ACC112 (cell line): ENCODE measurements around the gene TNFAIP2.

Source experiments
- H2AFZ ChIP-seq: fragments of 200-600 bp; sonication (generic); one replicate; pipeline ENCODE4 v1.6.0; 2017; ENCODE audit warnings: antibody characterized with exemption, low read length; ENCODE audit not compliant: unreplicated experiment
- H3K27ac ChIP-seq: fragments of 200-600 bp; sonication (generic); 2 replicates; pipeline ENCODE4 v1.5.1; 2014; ENCODE audit warnings: low read depth, mild to moderate bottlenecking, antibody characterized with exemption, low read length, moderate library complexity
- H3K27me3 ChIP-seq: fragments of 200-600 bp; sonication (generic); 2 replicates; pipeline ENCODE4 v1.6.1; 2014; ENCODE audit warnings: mild to moderate bottlenecking, antibody characterized with exemption, low read length, moderate library complexity, mixed read lengths; ENCODE audit not compliant: insufficient read depth
- H3K36me3 ChIP-seq: fragments of 200-600 bp; sonication (generic); 2 replicates; pipeline ENCODE4 v1.6.1; 2016; ENCODE audit warnings: mild to moderate bottlenecking, antibody characterized with exemption, low read length, moderate library complexity, mixed read lengths; ENCODE audit not compliant: insufficient read depth
- H3K4me1 ChIP-seq: fragments of 200-600 bp; sonication (generic); one replicate; pipeline ENCODE4 v1.6.1; 2016; ENCODE audit warnings: low read length, mixed read lengths; ENCODE audit not compliant: insufficient read depth, unreplicated experiment, control insufficient read depth
- H3K4me3 ChIP-seq: fragments of 200-600 bp; sonication (generic); 2 replicates; pipeline ENCODE4 v1.5.1; 2014; ENCODE audit warnings: mild to moderate bottlenecking, low read depth, low read length
- H3K79me2 ChIP-seq: fragments of 200-600 bp; sonication (generic); one replicate; pipeline ENCODE4 v1.6.0; 2016; ENCODE audit warnings: low read length; ENCODE audit not compliant: control insufficient read depth, unreplicated experiment, insufficient read depth

TNFAIP2 gene

DNA sequence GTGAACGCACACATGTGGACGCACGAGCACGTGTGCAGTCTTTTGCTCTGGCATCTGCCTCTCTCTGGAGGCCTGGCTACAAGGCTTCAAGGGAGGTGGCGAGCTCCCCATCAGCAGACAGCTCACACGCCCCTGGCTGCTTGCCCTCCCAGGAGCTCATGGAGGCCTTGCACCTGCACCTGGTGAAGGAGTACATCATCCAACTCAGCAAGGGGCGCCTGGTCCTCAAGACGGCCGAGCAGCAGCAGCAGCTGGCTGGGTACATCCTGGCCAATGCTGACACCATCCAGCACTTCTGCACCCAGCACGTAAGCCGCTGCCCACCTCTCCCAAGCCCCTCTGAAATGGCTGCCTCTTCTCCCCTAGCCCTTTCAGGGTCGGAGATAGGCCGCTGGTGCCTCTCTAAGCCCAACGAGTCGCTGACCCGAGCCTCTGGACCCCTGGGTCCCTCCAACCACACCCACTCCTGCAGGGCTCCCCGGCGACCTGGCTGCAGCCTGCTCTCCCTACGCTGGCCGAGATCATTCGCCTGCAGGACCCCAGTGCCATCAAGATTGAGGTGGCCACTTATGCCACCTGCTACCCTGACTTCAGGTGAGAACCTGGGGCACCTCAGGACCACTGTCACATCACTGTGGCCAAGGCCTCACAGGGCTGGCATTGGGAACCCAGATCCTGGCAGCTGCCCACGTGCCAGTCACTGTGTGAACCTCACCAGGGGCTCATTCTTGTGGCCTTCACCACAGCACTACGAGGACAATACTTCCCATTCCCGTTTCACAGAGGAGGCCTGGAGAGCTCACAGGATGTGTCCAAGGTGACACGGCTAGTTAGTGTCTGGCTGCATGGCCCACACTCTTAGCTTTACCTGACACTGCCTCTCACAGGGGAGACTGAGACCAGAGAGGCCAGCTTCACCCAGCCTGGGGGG lies 10.2 kb downstream of the TNFAIP2 start:
- no peak overlapping the region for H3K27ac ChIP-seq
- H3K36me3 ChIP-seq, result peaks cover 30% of the 10 kb centered on the region; the same call in 1 of the 2 replicates
- H3K27me3 ChIP-seq, result no peaks in the 10 kb centered on the region
- H2AFZ ChIP-seq, result no peak overlapping the region
- peaks cover 39% of the 10 kb centered on the region for H3K4me1 ChIP-seq
- H3K4me3 ChIP-seq, result no peak overlapping the region
- H3K79me2 ChIP-seq, result no peaks in the 10 kb centered on the region

DNA sequence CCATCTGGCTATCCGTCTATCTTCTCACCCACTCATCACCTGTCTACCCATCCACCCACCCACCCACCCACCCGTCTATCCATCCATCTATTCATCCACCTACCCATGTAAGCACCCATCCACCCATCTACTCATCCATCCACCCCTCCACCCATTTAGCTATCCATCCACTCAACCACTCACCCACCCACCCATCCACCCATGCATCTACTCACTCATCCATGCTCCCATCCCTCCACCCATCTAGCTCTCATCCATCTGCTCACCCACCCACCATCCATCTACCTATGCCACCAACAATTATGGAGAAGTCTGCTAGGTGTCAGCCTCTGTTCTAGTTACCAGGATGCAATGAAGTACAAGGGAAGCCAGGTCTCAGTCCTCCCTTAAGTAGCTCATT lies 11.1 kb downstream of the TNFAIP2 start:
- Histone ChIP-seq H3K79me2 (no peaks in the 10 kb centered on the region), H3K4me1 (peaks cover 29% of the 10 kb centered on the region), H3K4me3 (no peak overlapping the region), H3K27ac (no peak overlapping the region), H3K27me3 (no peaks in the 10 kb centered on the region), H2AFZ (no peak overlapping the region), H3K36me3 (peaks cover 30% of the 10 kb centered on the region; the same call in 1 of the 2 replicates)

DNA sequence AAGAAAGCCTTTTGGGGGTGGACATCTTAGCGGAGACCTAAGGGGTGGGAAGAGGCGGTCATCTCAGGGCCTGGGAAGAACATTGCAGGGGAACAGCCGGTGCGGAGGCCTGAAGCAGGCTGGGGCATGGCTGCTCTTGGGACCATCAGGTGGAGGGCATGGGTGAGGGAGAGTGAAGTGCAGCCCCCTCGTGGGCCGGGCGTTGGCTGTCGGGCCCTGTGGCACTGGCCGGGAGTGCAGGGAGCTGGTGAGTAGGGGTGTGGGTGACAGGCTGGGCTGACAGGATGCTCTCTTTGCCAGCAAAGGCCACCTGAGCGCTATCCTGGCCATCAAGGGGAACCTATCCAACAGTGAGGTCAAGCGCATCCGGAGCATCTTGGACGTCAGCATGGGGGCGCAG lies 11.7 kb downstream of the TNFAIP2 start:
- no peak overlapping the region for H3K4me3 ChIP-seq
- H3K79me2 ChIP-seq, result no peaks in the 10 kb centered on the region
- H3K27me3 ChIP-seq, result no peaks in the 10 kb centered on the region
- H3K36me3 ChIP-seq, result peaks cover 30% of the 10 kb centered on the region; the same call in 1 of the 2 replicates
- peaks cover 25% of the 10 kb centered on the region for H3K4me1 ChIP-seq
- H3K27ac ChIP-seq, result no peak overlapping the region
- H2AFZ ChIP-seq, result no peak overlapping the region

DNA sequence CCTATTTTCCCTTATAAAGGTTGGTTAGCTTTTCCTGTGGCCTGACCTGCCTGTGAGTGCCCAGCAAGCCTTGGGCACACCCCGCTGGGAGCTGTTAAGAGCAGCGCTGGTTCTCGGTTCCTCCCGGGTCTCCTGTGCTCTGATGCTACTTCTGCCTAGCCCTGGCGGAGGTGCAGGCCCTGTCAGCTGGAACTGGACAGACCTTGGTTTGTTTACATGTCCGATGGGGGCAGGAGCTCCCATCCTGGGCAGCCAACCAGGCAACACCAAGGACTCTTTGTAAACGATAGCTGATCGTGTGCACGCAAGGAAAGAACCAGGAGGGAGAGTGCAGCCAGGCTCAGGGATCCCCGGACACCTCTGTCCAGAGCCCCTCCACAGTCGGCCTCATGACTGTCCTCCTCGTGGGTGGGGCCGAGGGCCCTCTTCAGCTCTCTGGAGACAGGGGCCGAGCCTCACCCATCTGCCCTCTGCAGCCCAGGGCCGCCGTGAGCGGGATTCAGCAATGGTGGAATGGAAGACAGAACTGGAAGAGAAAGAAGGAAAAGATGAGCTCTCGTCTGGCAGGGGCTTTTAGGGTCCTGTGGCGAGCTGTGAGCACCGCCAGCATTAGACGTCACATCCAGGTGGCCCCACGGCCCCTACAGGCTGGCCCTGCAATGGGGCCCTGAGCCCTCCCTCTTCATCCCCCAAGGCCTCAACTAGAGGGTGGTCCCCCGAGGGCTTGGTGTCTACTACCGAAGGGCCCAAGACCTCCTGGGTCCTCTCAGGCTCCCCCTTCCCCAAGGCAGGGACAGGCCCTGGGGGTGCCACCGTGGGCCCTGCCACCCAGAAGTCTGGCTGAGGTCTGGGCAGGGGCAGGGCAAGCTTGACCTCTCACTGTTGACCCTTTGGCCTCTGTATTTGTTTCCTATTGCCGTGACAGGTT lies 12.3 kb downstream of the TNFAIP2 start:
- Histone ChIP-seq H3K36me3 (peaks cover 30% of the 10 kb centered on the region; the same call in 1 of the 2 replicates), H2AFZ (no peak overlapping the region), H3K4me3 (no peak overlapping the region), H3K4me1 (peaks cover 19% of the 10 kb centered on the region), H3K27me3 (no peaks in the 10 kb centered on the region), H3K79me2 (no peaks in the 10 kb centered on the region), H3K27ac (peak overlapping the region; percentile 70; the same call in 1 of the 2 replicates)

DNA sequence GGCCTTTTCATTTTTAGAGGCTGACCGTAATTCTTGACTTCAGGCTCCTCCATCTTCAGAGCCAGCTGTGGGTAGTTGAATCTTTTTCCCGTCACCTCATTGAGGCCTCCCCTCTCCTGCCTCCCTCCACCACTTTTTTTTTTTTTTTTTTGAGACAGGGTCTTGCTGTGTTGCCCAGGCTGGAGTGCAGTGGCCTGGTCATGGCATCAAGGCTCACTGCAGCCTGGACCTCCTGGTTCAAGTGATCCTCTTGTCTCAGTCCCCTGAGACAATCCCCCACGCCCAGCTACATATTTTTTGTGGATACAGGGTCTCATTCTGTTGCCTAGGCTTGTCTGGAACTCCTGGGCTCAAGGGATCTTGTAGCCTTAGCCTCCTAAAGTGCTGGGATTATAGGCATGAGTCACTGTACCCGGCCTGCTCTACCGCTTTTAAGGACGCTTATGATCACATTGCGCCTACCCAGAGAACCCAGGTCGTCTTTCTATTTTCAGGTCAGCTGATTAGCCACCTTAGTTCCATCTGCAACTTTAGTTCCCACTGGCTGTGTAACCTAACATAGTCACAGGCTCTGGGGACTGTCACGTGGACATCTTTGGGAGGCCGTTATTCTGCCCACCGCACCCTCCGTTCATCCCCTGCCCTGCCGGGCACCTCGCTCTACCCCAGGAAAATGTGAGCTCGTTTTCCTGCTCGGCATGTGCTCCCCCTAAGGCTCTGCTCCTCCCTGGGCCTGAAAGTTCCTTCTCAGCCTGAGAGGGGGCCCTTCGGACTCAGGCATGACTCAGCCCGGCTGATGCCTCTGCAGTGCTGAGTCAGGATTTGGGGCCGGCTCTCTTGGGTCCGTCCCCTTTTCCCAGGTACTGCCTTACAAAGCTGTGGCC lies 13.4 kb downstream of the TNFAIP2 start:
- no peak overlapping the region for H3K4me3 ChIP-seq
- H2AFZ ChIP-seq, result no peak overlapping the region
- peaks cover 11% of the 10 kb centered on the region for H3K4me1 ChIP-seq
- no peaks in the 10 kb centered on the region for H3K27me3 ChIP-seq
- peak overlapping the region; percentile 70 for H3K27ac ChIP-seq
- peaks cover 30% of the 10 kb centered on the region; the same call in 1 of the 2 replicates for H3K36me3 ChIP-seq
- no peaks in the 10 kb centered on the region for H3K79me2 ChIP-seq

DNA sequence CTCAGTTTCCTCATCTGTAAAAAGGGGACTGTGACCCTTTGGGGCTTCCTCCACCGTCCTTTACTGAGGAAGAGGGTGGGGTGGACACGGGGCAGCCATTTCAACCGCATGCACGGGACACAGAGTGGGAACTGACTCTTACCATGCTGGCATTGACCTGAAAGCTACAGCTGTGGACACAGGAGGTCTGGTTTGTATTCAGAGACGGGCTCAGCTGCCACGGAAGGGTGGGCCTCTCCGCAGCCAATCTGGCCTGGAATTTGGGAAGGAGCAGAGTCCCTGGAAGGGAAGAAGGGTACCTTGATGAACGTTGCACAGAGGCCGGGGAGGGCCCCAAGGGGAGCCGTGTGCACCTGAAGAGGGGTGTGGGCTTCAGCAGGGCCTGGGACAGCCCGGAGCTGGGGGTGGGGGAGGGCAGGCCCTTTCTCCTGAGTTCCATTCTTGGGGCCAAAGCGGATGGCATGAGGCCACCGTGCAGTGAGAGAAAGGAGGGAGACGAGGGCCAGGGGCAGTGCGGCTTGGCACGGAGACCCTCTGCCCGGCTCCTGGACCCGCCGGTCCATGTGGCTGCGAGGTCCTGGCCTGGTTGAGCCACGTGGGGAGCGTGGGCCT lies 14.5 kb downstream of the TNFAIP2 start:
- Histone ChIP-seq H3K4me1 (peaks cover 13% of the 10 kb centered on the region), H2AFZ (no peak overlapping the region), H3K27ac (peak overlapping the region; percentile 70; the same call in 1 of the 2 replicates), H3K79me2 (no peaks in the 10 kb centered on the region), H3K36me3 (peaks cover 22% of the 10 kb centered on the region; the same call in 1 of the 2 replicates), H3K27me3 (no peaks in the 10 kb centered on the region), H3K4me3 (no peak overlapping the region)

DNA sequence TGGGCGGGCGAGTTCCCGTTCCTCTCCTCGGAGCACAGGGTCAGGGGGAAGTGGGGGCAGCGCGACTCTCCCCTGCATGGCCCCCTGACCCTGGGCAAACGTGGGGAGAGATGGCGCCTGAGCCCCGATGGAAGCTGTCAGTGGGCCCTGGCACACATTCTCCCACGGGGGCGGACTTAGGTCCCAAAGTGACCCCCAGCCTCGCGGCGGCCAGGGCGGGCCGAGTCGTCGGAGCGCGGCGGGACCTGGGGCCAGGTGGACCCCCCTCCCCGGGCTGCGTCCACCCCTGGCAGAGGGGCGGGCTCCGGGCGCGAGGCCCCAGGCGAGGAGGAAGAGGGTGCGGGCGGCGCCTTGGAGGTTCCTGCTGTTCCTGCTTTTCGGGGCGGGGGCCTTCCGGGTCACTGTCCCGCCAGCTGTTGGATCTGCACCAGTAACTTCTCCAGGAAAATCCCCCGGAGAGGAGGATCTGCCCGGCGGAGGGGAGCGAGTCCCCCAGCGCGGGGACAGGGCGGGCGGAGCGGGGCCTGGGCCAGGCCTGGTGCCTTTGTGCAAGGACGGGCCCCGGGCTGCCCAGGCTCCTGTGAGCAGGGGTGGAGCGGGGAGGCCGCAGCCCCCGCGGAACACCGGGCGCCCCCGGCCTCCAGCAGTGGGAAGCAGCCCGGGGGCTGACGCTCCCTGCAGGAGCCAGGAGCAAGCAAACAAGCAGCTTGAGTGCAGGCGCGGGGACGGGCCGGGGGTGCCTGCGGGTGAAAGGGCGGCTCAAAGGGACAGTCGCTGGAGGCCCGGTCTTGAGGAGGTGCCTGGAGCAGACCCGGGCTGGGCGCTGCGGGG lies 15.3 kb downstream of the TNFAIP2 start:
- Histone ChIP-seq H2AFZ (no peak overlapping the region), H3K79me2 (no peaks in the 10 kb centered on the region)

DNA sequence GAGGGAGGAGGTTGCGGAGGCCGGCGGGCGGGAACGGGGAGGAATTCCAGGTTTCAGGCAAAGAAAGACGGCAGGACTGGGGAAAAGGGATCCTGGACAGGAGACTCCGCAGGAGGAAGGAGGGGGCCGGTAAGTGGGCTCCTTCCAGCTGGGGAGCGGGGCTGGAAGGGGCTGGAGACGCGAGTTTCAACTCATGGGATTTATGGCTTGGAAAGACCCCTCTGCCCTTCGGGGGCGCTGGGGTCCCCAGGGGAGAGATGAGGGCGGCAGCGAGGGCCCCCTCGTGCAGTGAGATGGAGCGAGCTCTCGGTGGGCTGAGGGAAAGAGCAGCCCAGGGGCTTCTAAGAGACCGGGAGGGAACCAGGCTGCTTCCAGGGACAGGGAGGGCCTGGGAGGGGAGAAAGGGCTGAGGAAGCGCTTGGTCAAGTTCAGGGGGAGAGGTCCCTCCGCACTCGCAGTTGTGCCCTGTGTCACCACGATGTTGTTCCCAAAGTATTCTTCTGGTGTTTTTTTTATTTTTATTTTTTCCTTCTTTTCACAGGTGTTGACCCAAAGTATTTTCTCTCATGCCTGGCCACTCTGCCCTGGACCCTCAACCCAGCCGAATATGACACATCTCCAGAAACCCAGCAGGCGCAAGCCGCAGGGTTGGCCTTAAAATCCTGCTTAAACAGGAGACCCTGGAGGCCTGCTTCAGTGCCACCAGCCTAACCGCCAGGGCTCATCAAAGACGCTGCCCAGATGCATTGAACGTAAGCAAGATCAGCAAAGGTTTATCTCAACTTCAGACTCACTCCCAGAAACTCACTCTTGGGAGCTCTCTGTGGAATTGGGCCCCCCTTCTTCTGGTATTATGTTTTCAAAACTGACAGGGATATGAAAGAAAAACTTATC lies 16.1 kb downstream of the TNFAIP2 start:
- Histone ChIP-seq H3K27me3 (no peaks in the 10 kb centered on the region), H3K4me3 (no peak overlapping the region), H2AFZ (no peak overlapping the region), H3K27ac (no peak overlapping the region), H3K36me3 (peaks cover 12% of the 10 kb centered on the region; the same call in 1 of the 2 replicates), H3K4me1 (peaks cover 27% of the 10 kb centered on the region), H3K79me2 (no peaks in the 10 kb centered on the region)

More for the DNA sequence above, 15.3 kb downstream of the TNFAIP2 start:
- Histone ChIP-seq H3K4me3 (no peak overlapping the region), H3K27me3 (no peaks in the 10 kb centered on the region), H3K27ac (no peak overlapping the region), H3K4me1 (peaks cover 20% of the 10 kb centered on the region), H3K36me3 (peaks cover 17% of the 10 kb centered on the region; the same call in 1 of the 2 replicates)
